Renal cortex interstitium (tissue), 15 donors: Measurements from ENCODE around the gene CC2D1A. TPM values are rescaled to one million over a fixed set of nuclear protein-coding genes. Genes with fewer than 3 reads are reported as not detected.
A peak's percentile ranks its signal among the peaks of the same experiment; 100 is the strongest.

Source experiments
- DNase-seq, 11 donors: peaks; one replicate each; pipeline ENCODE4 v3.0.0-alpha.2; 2013; ENCODE audit warnings: low read depth in 9 of 11, low spot score in 4 of 11; ENCODE audit errors: extremely low read depth in 1 of 11
- long read RNA-seq, 16 experiments: transcript quantifications; one replicate each; lab custom pipeline, GENCODE V29; 2026
- polyA plus RNA-seq, 3 donors: library from polyadenylated mRNA; unstranded; fragments of 120-200 nt; gene quantifications; one replicate each; pipeline ENCODE4 v1.2.1, GENCODE V29; 2013; ENCODE audit not compliant: insufficient read length in 3 of 3

Gene CC2D1A
- polyA plus RNA-seq: 10 to 100 TPM; 20.6 to 38.9 (median 29.1) TPM
- long read RNA-seq, donor 1, partial matches to known transcripts: 6 of 23 reads
- long read RNA-seq, donor 1, other reads (novel, unspliced or antisense): 17 of 23 reads
- long read RNA-seq, donor 2, partial matches to known transcripts: 7 of 7 reads
- long read RNA-seq, donor 2, other reads (novel, unspliced or antisense): 0 of 7 reads
- long read RNA-seq, donor 3, partial matches to known transcripts: 15 of 16 reads
- long read RNA-seq, donor 3, other reads (novel, unspliced or antisense): 0 of 16 reads
- long read RNA-seq, donor 4, partial matches to known transcripts: 0 of 1 reads
- long read RNA-seq, donor 4, other reads (novel, unspliced or antisense): 0 of 1 reads
- long read RNA-seq, donor 5, partial matches to known transcripts: 15 of 16 reads
- long read RNA-seq, donor 5, other reads (novel, unspliced or antisense): 0 of 16 reads
- long read RNA-seq, donor 6, partial matches to known transcripts: 0 of 1 reads
- long read RNA-seq, donor 6, other reads (novel, unspliced or antisense): 0 of 1 reads
- long read RNA-seq, donor 7: 0 reads
- long read RNA-seq, donor 8: 0 reads
- long read RNA-seq, donor 9: 0 reads
- long read RNA-seq, donor 10, partial matches to known transcripts: 5 of 6 reads
- long read RNA-seq, donor 10, other reads (novel, unspliced or antisense): 0 of 6 reads
- long read RNA-seq, donor 11, partial matches to known transcripts: 0 of 1 reads
- long read RNA-seq, donor 11, other reads (novel, unspliced or antisense): 0 of 1 reads
- long read RNA-seq, donor 12: 0 reads
- long read RNA-seq, donor 13: 0 reads
- long read RNA-seq, donor 14: 0 reads
- long read RNA-seq, donor 15, partial matches to known transcripts: 0 of 2 reads
- long read RNA-seq, donor 15, other reads (novel, unspliced or antisense): 0 of 2 reads
- long read RNA-seq, donor 16, partial matches to known transcripts: 18 of 23 reads
- long read RNA-seq, donor 16, other reads (novel, unspliced or antisense): 0 of 23 reads

DNA sequence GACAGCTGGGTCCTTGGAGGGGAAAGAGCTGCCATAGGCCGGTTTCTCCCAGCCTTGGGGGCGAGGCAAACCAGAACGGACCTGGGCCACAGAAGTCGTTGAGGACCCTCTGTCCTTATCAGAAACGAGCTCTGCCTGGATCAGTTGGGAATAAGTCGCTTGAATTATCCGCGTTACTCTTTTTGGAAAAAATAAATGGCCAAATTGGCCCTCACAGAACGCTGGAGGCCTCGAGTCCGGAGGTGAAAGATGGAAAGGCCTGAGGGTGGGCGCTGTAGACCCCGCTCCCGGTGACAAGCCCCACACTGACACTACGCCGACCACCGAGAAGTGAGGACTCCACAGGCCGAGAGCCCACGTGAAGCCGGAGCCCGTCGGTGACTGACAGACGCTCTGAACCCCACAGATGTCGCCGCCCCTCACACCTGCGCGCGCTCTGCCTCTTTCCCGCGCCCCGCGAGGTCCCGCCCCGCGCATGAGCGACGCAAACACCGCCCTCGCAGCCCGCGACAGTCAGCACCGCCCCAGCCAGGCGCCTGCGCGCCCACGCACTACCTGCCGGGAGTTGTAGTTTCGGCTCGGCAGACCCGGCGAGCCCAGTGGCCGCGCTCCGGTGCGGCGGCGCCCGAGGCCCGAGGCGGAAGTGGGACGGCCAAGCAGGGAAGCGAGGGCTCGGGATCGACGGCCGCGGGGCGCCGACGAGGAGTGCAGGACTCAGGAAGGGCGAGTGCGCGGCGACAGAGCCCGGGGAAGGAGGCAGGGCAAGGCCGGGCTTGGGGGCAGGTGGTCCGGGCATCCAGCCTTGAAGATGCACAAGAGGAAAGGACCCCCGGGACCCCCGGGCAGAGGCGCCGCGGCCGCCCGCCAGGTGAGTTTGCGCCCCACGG, at the start of gene CC2D1A, which contains the start of gene BRME1:
TSS of gene CC2D1A (plus strand) at position 568 of the 887 bp plus-strand sequence. CDS start at position 809, 241 bp downstream.
TSS of gene BRME1 (minus strand) at position 484 of the 887 bp plus-strand sequence. CDS start 1,225 bp downstream, outside the sequence.
- DNase-seq: peak in 10 of 11 donors; percentile 61 to 86 (median 78)

DNA sequence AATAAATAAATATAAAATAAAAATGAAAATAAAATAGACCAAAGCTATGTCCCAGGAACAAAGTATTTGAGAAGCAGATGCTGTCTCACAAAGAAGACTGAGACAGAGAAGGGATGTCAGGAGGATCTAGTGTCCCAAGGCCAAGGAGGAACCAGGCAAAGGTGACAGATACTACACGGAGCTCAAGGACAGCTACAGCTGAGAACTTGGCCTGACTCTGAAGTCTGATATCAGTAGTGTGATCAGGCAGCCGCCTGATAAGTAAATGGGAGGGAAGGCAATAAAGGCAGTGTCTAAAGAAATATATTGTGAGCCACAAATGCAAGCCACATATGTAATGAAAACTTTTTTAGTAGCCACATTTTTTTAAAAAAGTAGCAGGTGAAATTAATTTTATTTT, 49.5 kb upstream of the CC2D1A start:
- no peak for DNase-seq

DNA sequence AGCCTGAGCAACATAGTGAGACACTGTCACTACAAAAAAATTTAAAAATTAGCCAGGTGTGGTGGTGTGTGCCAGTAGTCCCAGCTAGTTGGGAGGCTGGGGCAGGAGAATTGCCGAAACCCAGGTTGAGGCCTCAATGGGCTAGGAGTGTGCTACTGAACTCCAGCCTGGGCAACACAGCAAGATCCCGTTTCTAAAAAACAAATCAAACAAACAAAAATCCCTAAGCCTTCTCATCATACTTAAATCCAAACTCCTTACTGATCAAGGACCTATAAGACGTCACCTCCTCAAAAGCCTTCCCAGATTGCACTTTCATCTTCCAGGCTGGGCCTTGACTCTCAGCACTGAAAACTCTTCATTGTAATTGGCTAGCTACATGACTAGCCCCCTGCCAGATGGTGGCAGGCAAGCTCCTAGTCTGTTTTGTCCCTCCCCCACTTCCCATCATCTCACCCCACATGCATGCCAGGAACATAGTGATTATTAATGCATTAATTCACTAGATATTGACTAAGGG, 46.6 kb upstream of the CC2D1A start:
- DNase-seq: no peak

DNA sequence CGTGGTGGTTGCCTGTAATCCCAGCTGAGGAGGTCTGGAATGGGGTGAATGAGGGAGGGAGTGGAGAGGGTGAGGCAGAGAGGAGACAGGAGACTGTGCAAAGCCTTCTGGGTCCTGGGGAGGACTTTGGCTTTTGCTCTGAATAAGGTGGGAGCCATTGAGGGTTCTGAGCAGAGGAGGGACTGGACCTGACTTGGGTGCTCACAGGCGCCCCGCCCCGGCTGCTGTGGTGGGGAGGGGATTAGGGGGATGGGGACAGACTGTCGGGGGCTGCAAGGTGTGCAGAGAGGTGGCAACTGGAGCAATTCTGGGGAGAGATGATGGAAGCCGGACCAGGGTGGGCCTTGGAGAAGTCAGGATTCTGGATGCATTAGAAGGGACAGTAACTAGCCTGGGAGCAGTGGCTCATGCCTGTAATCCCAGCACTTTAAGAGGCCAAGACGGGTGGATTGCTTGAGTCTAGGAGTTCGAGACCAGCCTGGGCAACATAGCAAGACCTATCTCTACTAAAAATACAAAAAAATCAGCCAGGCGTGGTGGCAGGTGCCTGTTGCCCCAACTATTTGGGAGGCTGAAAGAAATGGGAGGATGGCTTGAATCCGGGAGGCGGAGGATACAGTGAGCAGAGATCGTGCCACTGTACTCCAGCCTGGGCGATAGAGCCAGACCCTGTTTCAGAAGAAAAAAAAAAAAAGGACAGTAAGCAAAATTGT, 45.2 kb upstream of the CC2D1A start:
- no peak for DNase-seq

DNA sequence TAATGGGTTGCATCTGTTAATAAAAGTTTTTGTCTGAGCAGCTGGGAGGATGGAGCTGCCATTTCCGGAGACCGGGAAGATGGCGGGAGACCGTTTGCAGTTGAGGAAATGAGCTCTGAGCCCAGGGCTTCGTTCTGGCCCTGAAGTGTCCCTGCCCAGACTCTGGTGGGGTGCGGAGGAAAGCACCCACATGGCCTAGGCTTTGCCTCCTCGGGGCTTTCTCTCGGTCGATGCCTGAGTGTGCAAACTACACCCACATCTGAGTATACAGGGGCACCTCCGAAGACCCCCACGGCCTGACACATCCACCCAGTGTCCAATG, 44.6 kb upstream of the CC2D1A start:
- no peak for DNase-seq

DNA sequence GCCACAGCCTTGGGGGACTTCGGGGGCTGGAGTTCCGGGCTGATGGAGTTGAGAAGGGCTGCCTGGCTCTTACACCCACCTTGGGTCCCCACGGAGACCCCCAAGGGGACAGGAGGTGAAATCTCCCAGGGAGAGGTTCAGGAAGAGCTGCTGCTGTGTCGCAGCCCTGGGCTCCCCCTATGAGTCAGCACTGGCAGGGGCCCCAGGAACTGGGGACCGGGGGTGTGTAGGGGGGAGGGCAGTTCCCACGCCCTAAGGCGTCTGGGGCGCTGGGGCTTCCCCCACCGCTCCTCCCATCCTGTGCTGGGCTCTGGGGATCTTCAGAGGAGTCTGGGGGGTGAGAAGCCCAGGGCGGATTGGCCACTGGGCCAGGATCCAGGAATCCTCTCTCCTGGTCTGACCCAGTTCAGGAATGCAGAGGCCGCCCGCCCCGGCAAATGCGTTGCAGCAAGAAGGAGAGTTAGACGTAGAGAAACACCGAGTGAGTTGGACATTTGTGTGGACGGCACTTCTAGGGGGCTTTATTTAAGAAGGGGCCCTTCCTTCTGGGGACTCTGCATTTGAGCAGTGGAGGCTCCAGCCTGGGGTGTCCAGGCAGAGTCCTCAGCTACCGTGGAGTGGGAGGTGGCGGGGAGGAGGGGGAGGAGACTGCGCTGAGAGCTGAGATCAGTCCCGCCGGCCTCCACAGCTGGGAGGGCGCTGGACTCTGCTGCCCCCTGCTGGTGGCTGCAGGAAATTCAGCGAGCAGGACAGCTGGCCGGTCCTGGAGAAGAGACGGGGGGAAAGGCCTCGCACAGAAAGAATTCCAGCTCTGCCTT, 44.1 kb upstream of the CC2D1A start:
- peak in 10 of 11 donors; percentile 87 to 94 (median 92) for DNase-seq

DNA sequence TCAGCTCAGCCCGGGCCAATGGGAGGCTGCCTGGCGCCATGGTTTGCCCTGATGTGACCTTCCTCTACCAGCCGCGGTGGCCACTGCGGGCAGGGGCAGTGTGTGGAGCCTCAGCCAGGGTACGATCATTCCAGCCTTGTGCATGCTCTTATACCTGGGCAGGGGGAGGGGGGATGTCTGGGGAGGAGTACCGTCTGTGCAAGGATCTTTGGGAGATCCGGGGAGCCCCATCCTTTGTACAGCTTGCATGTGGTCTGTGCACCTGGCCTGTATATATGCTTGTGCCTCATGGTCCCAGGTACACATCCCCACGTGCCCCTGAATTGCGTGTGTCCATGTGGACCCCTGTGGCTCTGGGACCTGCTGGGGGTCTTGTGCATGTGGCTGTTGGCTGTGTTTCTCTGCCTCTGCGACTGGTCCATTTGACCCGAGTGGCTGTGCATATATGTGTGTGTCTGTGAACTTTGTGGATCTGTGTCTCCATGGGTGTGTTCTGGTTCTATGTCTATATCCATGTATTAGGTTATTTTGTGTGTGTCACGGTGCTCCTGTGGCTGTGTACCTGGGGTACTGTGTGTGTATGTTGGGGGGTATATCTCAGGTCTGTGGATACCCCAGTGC, 41.8 kb upstream of the CC2D1A start:
- no peak for DNase-seq

DNA sequence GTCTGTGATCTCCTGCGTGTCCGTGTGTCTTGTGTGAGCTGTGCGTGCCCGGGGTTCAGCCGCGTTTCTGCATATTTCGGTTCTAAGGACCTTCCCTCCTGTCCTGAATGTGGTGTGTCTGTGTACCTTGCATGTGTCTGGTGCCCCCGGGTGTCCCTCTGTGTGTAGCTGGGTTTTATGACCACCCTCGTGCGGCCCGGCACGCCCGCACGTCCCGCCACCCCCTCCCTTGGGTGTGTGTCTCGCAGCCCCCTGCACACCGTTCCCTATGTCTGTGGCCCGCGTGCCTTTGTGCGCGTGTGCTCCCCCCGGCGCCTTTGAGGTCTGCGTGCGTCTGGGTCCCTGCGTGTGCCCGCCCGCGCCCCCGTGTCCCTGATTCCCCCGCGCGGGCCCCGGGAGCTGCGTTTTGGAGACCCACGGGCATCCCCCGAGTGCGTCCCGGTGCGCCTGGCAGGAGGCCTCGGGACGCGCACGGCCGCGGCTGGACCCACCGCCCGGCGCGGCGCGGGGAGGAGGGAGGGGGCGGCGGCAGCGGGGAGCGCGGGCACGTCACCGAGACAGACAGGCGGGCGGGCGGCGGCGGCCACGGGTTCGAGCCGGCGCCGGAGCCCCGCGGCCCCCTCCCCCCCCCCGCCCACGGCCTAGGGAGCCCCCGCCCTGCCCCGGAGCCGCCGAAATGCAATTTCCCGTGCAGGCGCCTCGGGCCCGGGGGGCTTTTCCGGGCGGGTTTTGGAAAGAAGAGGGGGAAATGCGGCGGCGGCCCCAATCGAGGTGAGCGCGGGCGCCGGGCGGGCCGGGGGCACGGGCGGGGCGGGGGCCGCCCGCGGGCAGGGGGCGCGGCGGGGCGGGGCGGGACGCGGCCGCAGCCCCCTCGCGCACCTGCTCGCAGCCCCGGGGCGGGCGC, 41.1 kb upstream of the CC2D1A start:
- no peak for DNase-seq

DNA sequence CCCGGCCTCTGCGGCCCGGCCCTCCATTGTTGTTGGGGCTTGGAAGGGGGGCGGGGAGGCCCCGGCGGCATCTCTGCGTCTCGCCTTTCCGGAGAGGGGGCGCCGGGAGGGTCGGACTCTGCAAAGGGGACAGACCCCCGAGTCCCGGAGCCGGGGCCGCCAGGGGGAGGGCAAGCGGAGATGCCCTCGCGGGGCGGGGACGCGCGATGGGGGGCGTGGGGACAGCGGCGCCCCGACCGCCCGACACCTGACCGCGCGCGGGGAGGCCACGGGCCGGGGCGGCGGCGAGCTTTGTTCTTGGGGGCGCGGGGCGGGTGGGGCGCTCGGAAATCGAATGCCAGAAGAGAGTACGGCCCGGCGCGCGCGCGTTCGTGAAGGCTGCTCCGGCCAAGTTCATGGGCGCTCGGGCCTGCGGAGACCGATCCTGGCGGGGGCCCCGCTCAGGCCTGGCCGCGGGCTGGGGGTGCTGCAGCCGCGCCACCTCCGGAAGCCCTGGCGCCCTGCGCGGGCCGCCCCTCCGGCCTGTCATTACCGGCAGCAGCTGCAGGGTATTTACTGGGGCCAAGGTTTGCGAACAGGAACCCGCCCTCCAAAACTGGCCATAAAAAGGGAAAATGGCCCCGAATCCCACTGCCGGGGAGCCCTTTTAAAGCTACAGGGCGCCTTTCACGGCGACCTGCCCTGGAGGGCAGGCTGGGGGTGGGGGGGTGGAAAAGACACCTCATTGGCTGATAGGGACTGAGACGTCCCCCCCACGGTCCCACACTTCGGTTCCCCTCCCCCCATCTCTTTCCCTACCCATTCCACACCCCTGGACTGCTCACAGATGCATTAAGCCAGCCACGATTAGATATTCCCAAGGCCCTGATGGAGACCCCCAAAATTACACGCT, 40.2 kb upstream of the CC2D1A start:
- no peak for DNase-seq

DNA sequence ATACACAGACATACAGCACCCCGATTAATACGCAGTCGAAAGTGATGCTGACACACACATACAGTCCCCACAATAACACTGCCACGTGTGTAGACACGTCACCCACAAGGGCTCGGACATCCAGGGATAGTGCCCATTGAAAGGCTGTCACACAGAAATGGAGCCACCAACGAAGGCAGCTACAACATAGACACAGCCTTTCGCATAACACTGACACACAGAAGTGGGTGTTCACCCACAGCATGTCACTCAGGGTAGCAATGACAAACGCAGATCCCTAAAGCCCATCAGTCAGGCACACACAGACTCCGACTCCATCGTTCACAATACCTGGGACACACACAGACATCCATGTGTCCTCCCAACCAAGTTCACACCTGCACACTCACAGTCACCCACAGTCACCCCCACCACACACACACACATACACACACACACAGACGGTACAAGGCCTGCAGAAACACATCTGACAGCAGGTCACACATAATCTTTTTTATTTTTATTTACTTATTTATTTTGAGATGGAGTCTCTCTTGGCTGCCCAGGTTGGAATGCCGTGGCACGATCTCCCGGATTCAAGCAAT, 39.4 kb upstream of the CC2D1A start:
- no peak for DNase-seq

DNA sequence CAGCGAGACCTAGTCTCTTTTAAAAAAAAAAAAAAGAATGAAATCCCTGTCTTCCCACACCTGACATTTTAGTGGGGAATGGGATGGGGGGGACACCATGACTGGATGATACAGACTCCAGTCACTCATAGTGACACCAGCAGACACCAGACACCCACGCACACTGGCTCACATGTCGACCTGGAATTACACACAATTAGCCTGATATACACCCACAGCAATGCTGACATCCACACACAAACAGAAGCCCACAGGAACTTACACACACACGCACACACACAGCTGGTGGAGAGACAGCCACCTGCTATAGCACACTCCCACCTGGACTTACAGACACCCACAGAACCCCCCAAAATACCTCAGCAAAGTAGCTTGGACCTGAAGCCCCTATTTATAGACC, 37.3 kb upstream of the CC2D1A start:
- no peak for DNase-seq

DNA sequence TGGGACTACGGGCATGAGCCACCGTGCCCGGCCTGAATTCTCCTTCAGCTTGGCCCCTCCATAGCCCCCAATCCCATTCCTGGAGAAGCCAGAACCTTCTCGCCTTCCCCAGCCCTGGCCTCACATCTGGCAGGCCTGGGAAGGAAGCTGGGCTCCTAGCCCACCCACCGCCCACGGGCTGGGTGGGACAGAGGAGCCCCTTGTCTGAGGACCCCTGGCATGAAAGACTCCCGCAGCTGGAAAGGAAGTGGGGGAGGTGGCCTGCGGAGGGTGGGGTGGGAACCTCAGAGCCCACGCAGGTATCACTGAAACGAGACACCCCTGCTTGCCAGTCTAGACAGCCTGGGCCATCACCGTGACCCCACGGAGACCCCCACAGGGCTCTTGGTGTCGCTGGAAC, 36.7 kb upstream of the CC2D1A start:
- no peak for DNase-seq

DNA sequence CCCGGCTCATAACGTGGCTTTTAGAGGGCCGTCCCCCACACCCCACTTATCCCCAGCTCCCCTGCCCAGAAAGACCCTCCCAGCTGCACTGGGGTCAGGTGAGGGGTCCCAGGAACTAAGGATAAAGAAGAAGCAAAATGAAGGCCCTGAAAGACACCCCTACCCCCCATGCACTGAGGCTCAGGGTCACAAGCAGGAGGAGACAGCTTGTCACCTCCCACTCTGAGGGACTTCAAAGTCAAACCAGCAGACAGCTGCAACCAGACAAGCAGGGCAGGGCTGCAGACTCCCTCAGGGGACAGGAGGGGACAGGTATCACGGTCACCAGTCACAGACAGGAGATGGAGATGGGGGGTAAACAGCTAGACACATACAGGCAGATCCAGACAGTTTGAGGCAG, 35.1 kb upstream of the CC2D1A start:
- DNase-seq: no peak

DNA sequence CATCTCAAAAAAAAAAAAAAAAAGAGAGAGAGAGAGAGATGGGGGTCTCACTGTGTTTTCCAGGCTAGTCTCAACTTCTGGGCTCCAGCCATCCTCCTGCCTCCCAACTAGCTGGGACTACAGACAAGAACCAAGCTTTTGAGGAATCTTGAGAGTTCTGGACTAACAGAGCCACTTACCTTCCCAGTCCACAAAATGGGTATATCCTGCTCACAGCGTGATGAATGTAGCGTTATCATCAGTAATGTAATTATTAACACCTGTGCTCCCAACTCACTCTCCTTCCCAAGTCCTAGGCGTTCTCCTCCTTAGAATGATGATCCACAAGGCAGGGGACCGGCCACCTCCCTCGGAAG, 33.7 kb upstream of the CC2D1A start:
- DNase-seq: no peak
